Activated CD4-positive, alpha-beta T cell treated with anti-CD3 and anti-CD28 coated beads for 4 hours (primary cell): Measurements from ENCODE around the gene KIF23.

ENCODE experiments used
- DNase-seq, 2 donors: peaks; one replicate each; pipeline ENCODE4 v3.0.0-alpha.2; 2020

The KIF23 gene

DNA sequence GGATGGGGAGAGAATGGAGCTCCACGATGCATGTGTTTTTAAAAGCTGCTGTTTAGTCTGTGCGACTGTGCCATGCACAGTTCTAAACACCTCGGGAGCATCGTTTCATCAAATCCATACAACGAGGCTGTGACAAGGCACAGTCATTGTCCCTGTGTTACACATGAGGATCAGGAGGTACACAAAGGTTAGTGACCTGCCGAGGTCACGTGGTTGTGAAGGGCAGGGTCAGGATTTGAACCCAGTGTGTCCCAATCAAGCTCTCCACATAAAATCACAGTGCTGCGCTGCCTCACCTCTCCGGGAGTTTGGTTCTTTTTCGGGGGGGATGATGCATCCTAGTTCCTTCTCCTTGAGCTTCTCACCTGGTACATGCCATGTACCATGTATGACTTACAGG is 18.7 kb upstream of the KIF23 start:
- no peak for DNase-seq

GRCh38 chr15:69395991-69396390 is 18.2 kb upstream of the KIF23 start:
- DNase-seq = no peak

GRCh38 chr15:69398491-69398891 is 15.7 kb upstream of the KIF23 start:
- DNase-seq = no peak

DNA sequence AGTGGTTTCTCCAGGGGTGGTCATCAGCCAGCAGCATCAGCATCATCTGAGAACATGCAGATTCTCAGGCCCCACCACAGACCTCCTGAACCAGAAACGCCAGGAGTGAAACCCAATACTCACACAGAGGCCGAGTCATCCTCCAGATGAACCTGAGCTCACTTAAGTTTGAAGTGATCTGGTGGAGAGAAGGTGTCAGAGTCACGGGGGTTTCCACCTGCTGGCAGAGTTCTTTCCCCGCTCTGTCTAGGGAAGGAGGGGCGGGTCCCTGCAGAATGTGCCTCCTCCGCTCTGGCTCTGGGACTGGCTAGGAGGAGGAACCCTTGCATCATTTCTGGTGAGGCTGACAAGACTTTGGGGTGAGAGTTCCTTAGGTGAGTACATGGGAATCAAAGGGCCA is 13.3 kb upstream of the KIF23 start:
- no peak for DNase-seq

- no peak for DNase-seq
These were observed 11.3 kb upstream of the KIF23 start for GRCh38 chr15:69402816-69403215.

DNA sequence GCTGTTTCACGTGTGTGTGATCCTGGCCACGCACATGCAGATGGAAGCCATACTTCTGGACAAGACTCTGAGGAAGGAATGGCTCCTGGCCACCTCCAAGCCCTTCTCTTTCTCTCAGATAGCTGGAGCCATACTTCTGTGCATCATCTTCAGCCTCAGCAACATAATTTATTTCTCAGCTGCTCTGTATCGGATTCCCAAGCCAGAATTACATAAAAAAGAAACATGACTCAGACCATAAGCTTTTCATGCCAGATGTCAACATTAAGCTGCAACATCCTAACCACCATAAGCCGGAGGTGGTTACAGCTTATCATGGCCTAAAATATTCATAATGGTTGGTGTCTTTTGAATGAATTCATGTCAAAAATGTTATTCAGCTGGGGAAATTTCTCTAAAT is 10.6 kb upstream of the KIF23 start:
- no peak for DNase-seq

DNA sequence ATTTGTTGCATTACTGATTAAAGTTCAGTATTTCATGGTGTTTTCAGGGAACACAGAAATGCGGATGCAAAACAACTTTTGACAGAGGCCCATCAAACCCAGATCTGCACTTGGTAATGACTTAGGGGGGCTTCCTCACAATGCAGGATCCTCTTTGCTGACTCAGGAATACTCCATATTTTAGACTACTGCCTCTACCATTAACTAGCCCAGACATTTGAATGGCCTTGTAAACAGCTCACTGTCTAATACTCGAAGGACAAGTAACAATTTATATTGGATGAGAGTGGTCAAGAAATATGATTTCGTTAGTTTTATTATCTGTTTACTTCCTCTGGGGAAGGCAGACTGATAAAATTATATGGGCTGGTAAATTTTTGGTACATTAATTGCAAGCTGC is 9.0 kb upstream of the KIF23 start:
- DNase-seq = no peak

GRCh38 chr15:69407719-69408400 is 6.3 kb upstream of the KIF23 start:
- DNase-seq = no peak

GRCh38 chr15:69408841-69409240 is 5.3 kb upstream of the KIF23 start:
- no peak for DNase-seq

DNA sequence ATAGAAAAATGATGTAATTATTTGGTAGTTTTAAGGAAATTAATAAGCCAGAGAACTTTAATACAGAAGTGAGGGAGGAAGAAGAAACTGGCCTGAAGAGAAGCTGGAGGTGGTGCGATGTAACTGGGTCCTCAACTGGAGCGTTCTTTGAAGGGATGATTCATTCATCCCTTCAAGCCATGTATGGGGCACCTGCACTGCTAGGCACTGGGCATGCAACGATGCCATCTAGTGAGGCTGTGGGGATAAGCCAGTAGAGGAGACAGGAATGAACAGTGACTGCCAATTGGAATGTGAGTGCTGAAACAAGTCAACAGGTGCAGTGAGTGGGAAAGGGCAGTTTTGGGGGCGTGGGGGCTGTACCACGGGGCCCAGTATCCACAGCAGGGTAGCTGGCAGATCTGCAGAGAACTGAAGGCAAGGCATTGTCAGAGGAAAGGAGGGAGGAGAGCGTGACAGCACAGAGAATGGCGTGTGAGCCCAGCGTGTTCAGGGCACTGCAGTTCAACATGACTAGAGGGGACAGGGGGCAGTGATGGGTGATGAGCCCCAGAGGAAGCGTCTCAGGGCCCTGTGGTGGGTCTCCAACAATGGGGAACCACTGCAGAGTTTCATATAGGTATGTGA is 3.8 kb upstream of the KIF23 start:
- DNase-seq = peak; percentile 16 to 22

GRCh38 chr15:69412274-69412673 is 1.9 kb upstream of the KIF23 start:
- no peak for DNase-seq

DNA sequence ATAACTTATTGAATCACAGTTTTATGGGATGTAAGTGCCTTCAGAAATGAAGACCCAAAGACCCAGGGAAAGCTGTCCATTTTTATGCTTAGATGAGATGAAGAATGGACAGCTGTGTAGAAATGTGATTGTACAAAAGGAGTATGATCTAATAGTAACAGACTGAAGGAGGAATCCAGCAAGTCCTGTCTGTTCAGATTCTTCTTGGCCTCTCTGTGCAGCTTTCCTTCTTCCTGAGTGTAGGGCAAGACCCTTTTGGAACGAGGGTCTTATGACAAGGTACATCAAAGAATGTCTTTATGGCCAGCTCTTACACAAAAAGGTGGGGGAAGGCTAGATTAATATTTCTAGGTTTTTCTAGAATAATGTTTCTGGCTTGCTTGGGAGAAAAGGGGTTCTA is 1.4 kb upstream of the KIF23 start:
- no peak for DNase-seq

DNA sequence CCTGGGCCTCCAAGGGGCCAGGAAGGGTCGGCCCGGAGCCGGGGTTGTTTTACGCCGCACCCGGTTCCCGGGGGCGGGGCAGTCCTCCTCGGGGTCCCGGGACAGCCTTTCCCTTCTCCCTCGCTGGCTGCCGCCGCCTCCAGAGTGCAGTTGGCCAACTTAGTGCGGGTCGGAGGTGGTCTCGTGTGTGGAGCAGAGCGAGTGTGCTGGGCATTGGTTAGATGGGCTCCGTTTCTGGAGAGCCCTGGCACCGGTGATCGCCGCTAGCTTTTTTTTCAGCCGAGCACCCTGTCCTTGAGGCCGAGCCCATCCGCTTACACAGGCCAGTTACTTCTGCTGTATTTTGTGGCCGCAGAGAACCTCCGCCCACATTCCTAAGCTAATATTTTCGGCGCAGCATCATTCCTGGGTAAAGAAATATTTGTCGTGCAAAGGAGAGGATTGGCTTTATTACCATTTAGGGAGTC is 585 bp downstream of the KIF23 start:
- DNase-seq = peak in 1 of 2 donors; percentile 8

DNA sequence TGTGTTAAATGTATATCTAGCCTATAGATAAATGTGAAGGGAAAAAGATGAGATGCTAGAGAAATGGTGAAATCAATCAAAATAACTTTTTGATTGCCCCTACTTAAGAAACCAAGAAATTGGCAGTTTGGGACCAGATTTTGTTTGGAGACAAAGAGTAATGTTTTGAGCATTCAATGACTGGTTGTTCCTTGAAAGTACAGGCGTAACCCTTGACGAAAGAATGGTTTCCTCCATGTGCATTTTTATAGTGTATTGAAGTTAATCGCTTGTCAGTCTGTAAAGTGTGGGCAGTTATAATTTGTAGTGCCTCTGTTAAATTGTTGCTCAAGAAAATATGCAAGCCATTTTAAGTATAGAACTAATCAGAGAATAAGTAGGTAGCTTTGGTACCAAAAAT is 1.2 kb downstream of the KIF23 start:
- DNase-seq = no peak

GRCh38 chr15:69417581-69417980 is 3.4 kb downstream of the KIF23 start:
- DNase-seq = no peak

DNA sequence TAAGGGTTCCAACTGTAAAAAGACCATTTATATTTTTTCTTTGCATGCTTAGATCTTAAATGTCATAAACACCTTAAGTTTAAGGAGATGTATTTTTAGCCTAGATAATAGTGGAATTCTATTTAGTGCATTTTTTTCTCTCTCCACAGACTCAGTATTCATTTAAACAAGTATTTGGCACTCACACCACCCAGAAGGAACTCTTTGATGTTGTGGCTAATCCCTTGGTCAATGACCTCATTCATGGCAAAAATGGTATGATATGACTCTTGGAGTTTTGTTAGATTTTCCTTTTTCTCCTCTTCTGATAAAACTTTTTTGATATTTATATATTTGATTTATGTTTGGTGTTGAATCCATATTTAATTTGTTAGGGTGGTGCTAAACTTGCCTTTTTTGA is 7.3 kb downstream of the KIF23 start:
- no peak for DNase-seq

DNA sequence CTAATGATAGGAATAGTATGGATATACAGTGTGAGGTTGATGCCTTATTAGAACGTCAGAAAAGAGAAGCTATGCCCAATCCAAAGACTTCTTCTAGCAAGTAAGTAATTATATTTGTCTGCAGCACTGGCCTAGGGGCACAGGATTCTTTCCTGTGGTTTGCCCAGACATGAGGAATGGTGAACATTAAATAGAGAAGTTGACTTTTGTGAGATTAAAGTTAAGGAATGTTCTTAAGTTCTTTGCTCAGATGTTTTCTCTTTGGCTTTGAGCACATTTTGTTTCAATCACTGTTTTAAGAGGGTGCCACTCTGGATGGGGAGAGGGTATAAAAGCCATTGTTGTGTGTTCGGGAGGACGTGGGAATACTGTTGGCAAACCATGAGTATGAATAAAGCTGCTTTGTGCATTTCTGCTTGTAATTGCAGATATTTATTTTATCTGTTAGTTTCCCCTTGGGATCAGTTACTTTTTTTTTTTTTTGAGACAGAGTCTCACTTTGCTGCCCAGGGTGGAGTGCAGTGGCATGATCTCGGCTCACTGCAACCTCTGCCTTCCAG is 8.3 kb downstream of the KIF23 start:
- no peak for DNase-seq

GRCh38 chr15:69424001-69424400 is 9.9 kb downstream of the KIF23 start:
- no peak for DNase-seq

DNA sequence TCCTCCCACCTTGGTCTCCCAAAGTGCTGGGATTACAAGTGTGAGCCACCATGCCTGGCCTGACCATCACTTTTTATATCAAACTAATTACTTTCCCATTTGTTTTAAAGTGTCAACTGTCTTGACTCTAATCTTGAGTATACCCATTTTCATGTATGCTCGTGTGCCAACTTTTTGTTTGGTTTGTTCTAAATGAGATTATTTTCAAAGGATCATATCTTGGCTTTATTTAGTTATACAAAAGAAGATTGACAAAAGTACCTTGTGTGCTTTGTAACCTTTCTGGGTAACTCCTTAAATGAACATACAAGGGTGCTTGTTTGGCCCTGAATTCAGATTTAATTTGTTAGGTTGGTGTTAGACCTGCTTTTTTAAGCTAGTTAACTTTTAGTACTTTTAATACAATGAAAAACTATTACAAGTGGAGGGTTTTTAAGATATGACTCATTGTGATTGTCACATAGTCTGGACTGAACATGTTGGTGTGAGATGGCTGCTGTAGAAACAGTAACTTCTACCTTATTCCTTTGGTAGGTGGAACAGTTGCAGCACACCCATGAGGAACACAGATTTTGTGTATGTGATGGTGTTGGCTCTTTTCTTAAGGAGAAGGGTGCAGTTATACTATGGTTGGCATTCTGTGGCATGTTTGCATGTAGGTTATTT is 10.7 kb downstream of the KIF23 start:
- DNase-seq = no peak

GRCh38 chr15:69433831-69434230 is 19.7 kb downstream of the KIF23 start:
- no peak for DNase-seq

DNA sequence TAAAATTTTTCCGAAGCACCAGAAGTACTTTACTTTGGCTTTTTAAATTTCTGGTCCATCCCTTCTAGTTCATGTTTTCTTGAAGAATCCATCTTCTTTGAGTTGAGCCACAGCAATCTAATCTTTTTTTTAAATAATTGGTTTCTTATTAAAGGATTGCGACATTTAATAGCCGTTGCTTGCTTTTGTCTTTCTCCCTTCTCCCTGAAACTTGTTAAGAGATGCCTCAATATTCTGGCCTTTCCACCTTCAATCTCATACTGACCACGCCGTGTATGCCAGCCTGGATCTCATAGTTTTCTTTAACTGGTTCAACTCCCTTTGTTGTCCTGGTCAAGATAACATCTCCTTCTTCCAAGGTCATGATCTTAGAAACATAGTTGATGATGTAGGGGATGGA is 20.1 kb downstream of the KIF23 start:
- DNase-seq = no peak

GRCh38 chr15:69434679-69435078 is 20.5 kb downstream of the KIF23 start:
- no peak for DNase-seq

DNA sequence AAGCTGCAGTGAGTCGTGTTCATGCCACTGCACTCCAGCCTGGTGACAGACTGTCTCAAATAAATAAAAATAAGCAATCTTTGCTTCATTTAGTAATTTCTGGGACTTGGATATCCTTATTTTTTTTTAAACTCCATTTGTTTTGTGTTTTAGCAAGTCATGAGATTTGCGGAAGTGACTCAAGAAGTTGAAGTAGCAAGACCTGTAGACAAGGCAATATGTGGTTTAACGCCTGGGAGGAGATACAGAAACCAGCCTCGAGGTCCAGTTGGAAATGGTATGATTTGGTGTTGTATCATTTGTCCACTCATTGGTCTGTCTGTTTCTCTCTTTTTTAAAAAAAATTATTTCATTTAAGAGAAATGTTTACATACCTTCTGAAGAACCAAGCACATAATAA is 21.8 kb downstream of the KIF23 start:
- no peak for DNase-seq

- no peak for DNase-seq
These were observed 22.8 kb downstream of the KIF23 start for GRCh38 chr15:69436951-69437350.
